ENCODE measurements around the gene PLCG2. TPM values are rescaled to one million over a fixed set of nuclear protein-coding genes. Genes with fewer than 3 reads are reported as not detected.

Gene PLCG2
- total RNA-seq, 1 donor from 2014 or later, result 47.6 TPM

DNA sequence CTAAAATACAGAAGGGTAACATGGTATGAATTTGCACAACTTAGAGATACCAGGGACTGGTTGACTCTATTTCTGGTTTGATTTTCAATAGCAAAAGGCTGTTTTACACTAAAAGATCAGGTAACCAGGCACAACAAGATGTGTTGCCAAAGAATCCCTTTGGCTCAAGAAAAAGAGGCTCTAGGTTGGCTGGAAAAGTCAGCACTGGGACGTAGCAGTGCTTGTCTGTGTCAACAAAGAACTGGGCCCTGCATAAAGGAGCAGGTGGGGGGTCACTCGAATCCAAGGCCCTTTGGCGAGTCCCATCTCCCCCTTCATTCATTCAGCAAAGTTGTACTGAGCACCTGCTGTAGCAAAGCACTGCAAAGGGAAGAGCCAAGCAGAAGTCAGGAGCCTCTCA lies 213.8 kb downstream of the PLCG2 start:
- Histone ChIP-seq H3K27me3 (no peaks in the 10 kb centered on the region), H3K4me1 (peaks cover 12% of the 10 kb centered on the region), H3K9me3 (no peaks in the 10 kb centered on the region), H3K36me3 (no peaks in the 10 kb centered on the region), H3K4me3 (no peak overlapping the region), H3K27ac (no peak overlapping the region)
- TF ChIP-seq, protein P1, sequence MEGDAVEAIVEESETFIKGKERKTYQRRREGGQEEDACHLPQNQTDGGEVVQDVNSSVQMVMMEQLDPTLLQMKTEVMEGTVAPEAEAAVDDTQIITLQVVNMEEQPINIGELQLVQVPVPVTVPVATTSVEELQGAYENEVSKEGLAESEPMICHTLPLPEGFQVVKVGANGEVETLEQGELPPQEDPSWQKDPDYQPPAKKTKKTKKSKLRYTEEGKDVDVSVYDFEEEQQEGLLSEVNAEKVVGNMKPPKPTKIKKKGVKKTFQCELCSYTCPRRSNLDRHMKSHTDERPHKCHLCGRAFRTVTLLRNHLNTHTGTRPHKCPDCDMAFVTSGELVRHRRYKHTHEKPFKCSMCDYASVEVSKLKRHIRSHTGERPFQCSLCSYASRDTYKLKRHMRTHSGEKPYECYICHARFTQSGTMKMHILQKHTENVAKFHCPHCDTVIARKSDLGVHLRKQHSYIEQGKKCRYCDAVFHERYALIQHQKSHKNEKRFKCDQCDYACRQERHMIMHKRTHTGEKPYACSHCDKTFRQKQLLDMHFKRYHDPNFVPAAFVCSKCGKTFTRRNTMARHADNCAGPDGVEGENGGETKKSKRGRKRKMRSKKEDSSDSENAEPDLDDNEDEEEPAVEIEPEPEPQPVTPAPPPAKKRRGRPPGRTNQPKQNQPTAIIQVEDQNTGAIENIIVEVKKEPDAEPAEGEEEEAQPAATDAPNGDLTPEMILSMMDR (IDR thresholded peaks at IDR 0.05), result no peak
- no peak for DNase-seq
- intact Hi-C loops (cut with DNase I), result no loop called here
- ATAC-seq, result no peak

DNA sequence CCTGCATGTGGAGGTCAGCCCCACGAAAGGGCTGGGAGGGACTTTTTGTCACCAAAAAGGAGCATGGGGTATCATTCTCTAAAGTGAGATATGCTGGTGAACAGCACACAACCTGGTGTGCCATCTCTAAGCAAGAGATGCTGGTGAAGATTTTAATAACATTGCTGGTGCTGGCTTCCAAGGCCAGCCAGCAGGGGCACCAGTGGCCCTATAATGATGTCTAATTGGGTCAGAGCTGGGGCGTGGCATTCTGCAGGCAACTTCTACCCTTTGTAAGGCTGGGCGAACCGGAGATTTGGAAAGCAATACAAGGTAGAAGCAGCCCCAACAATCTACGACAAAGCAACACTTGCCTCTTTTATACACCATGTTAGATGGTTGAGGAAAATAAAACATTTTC lies 215.4 kb downstream of the PLCG2 start:
- Histone ChIP-seq H3K4me1 (peaks cover 14% of the 10 kb centered on the region), H3K36me3 (no peaks in the 10 kb centered on the region), H3K27me3 (no peaks in the 10 kb centered on the region), H3K4me3 (no peak overlapping the region), H3K27ac (no peak overlapping the region), H3K9me3 (no peaks in the 10 kb centered on the region)
- TF ChIP-seq, protein P1 (IDR thresholded peaks at IDR 0.05), result no peak
- intact Hi-C loops (cut with DNase I), result no loop called here
- no peak for ATAC-seq
- DNase-seq, result no peak

DNA sequence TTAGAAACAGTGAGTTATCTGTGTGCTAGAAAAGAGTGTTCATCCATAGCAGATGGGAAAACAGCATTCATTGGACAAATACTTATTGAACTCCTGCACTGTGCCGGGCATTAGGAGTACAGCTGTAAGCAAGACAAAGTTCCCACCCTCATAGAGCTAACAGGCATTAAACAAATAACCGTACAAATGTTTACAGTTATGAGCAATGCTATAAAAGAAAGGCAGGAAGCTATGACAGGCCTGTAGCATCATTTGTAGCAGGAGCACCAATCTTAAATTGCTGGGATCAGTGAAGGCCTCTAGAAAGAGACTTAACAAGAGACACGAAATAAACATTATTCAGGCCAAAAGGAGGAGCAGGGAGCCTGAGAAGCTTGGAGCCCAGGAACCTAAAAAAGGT lies 216.6 kb downstream of the PLCG2 start:
- Histone ChIP-seq H3K9me3 (no peaks in the 10 kb centered on the region), H3K27ac (no peak overlapping the region), H3K4me3 (no peak overlapping the region), H3K27me3 (no peaks in the 10 kb centered on the region), H3K4me1 (peaks cover 14% of the 10 kb centered on the region), H3K36me3 (no peaks in the 10 kb centered on the region)
- TF ChIP-seq, protein P1 (IDR thresholded peaks at IDR 0.05), result no peak
- no peak for ATAC-seq
- intact Hi-C loops (cut with DNase I), result no loop called here
- no peak for DNase-seq

DNA sequence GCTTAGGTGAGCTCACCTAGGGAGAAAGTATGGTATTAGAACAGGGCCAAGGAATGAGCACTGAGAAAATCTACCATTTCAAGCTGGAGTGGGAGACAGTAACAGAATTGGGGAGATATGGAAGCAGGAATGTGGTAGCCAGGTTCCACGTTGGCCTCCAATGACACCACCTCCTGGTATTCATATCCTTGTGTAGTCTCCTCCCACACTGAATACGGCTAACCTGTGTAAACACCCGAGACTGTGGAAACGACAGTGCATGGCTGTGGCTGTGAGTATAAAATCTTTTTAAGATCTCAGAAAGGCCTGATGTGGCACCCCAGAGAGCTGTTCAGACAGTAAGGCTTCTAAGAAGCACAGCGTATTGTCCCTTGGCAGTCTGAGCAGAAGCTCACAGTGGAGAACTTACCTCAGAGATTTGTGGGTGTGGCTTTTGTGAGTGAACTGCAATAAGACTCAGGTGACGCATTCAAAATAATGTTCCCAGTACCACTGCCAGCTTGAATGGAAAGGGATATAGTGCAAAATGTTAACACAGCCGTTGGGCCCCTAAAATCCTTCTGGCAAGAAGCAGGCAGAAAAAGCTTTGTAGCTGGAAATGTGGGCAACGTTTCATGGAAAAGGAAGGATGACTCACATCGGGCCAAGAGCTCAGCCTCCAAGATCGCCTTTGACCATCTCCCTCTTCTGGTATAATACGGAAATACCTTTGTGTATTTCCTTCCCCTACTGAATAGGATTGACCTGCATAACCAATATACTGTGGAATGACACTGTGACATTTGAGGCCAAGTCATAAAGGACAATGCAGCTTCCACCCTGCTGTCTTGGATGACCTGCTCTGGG lies 217.8 kb downstream of the PLCG2 start:
- Histone ChIP-seq H3K27me3 (no peaks in the 10 kb centered on the region), H3K4me1 (peaks cover 14% of the 10 kb centered on the region), H3K9me3 (no peaks in the 10 kb centered on the region), H3K27ac (no peak overlapping the region), H3K4me3 (no peak overlapping the region), H3K36me3 (no peaks in the 10 kb centered on the region)
- intact Hi-C loops (cut with DNase I), result no loop called here
- TF ChIP-seq, protein P1 (IDR thresholded peaks at IDR 0.05), result peak; percentile 27
- DNase-seq (no peak), ATAC-seq (no peak)

DNA sequence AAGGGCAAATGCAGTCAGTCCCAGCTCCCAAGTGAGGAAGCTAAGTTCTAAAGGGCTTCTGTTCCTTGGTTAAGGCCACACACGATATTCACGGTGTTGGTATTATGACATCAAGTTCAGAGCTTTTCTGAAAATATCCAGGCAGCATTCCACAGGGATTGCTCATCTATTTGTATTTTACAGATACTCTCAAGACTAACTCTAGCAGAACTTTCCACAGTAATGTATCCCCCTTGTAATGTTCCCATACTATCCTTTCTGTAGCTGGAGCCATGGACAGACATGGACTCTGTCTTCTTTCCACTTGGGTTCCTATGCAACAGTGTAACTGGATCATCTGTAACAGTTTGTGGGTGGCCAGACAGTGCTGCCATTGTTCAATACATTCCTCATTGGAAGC lies 218.6 kb downstream of the PLCG2 start:
- Histone ChIP-seq H3K27ac (no peak overlapping the region), H3K4me1 (peaks cover 14% of the 10 kb centered on the region), H3K4me3 (no peak overlapping the region), H3K9me3 (no peaks in the 10 kb centered on the region), H3K27me3 (no peaks in the 10 kb centered on the region), H3K36me3 (no peaks in the 10 kb centered on the region)
- intact Hi-C loops (cut with DNase I), result no loop called here
- ATAC-seq (no peak), DNase-seq (no peak)
- TF ChIP-seq, protein P1 (IDR thresholded peaks at IDR 0.05), result no peak

Data from upper lobe of right lung (tissue), 1 donor.